Prostate gland (tissue), 2 donors: ENCODE results near the gene TEX55.

Experiments
- POLR2A ChIP-seq: fragments of 450-650 bp; IDR thresholded peaks from one replicate; pipeline ENCODE4 v1.6.1; 2016; ENCODE audit warnings: antibody characterized with exemption, mild to moderate bottlenecking
- POLR2AphosphoS5 ChIP-seq: sonication (generic); formaldehyde crosslinking; IDR thresholded peaks from one replicate; pipeline ENCODE4 v1.6.1; 2017; ENCODE audit warnings: antibody characterized with exemption
- TF ChIP-seq, protein P1 (sequence below), 4 experiments: fragments of 200-600 bp in 2 of 4; fragments of 450-650 bp in 2 of 4; sonication (generic) in 2 of 4; IDR thresholded peaks; 1 replicate in 3 of 4; 2 replicates in 1 of 4; pipeline ENCODE4 v1.5.1; 2016 to 2019; ENCODE audit warnings: antibody characterized with exemption in 4 of 4, mild to moderate bottlenecking in 2 of 4, moderate library complexity in 2 of 4

GRCh38 chr3:119098619-119099222 is 47.2 kb upstream of the TEX55 start:
- TF ChIP-seq, protein P1, sequence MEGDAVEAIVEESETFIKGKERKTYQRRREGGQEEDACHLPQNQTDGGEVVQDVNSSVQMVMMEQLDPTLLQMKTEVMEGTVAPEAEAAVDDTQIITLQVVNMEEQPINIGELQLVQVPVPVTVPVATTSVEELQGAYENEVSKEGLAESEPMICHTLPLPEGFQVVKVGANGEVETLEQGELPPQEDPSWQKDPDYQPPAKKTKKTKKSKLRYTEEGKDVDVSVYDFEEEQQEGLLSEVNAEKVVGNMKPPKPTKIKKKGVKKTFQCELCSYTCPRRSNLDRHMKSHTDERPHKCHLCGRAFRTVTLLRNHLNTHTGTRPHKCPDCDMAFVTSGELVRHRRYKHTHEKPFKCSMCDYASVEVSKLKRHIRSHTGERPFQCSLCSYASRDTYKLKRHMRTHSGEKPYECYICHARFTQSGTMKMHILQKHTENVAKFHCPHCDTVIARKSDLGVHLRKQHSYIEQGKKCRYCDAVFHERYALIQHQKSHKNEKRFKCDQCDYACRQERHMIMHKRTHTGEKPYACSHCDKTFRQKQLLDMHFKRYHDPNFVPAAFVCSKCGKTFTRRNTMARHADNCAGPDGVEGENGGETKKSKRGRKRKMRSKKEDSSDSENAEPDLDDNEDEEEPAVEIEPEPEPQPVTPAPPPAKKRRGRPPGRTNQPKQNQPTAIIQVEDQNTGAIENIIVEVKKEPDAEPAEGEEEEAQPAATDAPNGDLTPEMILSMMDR (IDR thresholded peaks at IDR 0.05), result peak in 3 of 4 experiments; percentile 51 to 71 (median 62)
- TF ChIP-seq POLR2A (no peak), POLR2AphosphoS5 (no peak)
